BLaER1 (cell line): ENCODE measurements around the gene SLC22A23.

Experiments
- H3K27ac ChIP-seq: shearing (Covaris generic); formaldehyde crosslinking; 2 replicates; pipeline ENCODE4 v1.8.1; 2022
- H3K27me3 ChIP-seq: shearing (Covaris generic); formaldehyde crosslinking; 2 replicates; pipeline ENCODE4 v1.8.1; 2022
- H3K36me3 ChIP-seq: shearing (Covaris generic); formaldehyde crosslinking; 2 replicates; pipeline ENCODE4 v1.8.1; 2022
- H3K4me1 ChIP-seq: shearing (Covaris generic); formaldehyde crosslinking; 2 replicates; pipeline ENCODE4 v1.8.1; 2022
- H3K4me2 ChIP-seq: shearing (Covaris generic); formaldehyde crosslinking; 2 replicates; pipeline ENCODE4 v1.8.1; 2022
- H3K4me3 ChIP-seq: shearing (Covaris generic); formaldehyde crosslinking; 2 replicates; pipeline ENCODE4 v1.8.1; 2022
- H3K9ac ChIP-seq: shearing (Covaris generic); formaldehyde crosslinking; 2 replicates; pipeline ENCODE4 v1.8.1; 2022
- H3K9me3 ChIP-seq: shearing (Covaris generic); formaldehyde crosslinking; 2 replicates; pipeline ENCODE4 v1.8.1; 2022
- H4K20me1 ChIP-seq: shearing (Covaris generic); formaldehyde crosslinking; 2 replicates; pipeline ENCODE4 v1.8.1; 2022
- Cebpa-rat ChIP-seq: shearing (Covaris generic); IDR thresholded peaks from 2 replicates; pipeline ENCODE4 v1.8.1; 2022

Gene SLC22A23

GRCh38 chr6:3315841-3316240 is 141.0 kb downstream of the SLC22A23 start:
- H3K4me2 ChIP-seq: no peak overlapping the region
- no peaks in the 10 kb centered on the region for H3K36me3 ChIP-seq
- no peak overlapping the region for H3K4me3 ChIP-seq
- H3K9me3 ChIP-seq: no peaks in the 10 kb centered on the region
- peaks cover 21% of the 10 kb centered on the region for H3K4me1 ChIP-seq
- H3K27me3 ChIP-seq: no peaks in the 10 kb centered on the region
- TF ChIP-seq Cebpa-rat: no peak
- no peak overlapping the region for H3K27ac ChIP-seq
- H3K9ac ChIP-seq: no peak overlapping the region
- H4K20me1 ChIP-seq: no peaks in the 10 kb centered on the region

- Histone ChIP-seq H3K4me2 (no peak overlapping the region), H3K36me3 (no peaks in the 10 kb centered on the region), H3K4me3 (no peak overlapping the region), H3K9me3 (no peaks in the 10 kb centered on the region), H3K4me1 (peaks cover 21% of the 10 kb centered on the region), H4K20me1 (no peaks in the 10 kb centered on the region), H3K9ac (no peak overlapping the region), H3K27ac (no peak overlapping the region), H3K27me3 (no peaks in the 10 kb centered on the region)
- no peak for TF ChIP-seq Cebpa-rat
Measured at GRCh38 chr6:3314621-3315467, 142.0 kb downstream of the SLC22A23 start.

GRCh38 chr6:3314176-3314575 is 142.7 kb downstream of the SLC22A23 start:
- TF ChIP-seq Cebpa-rat: no peak
- Histone ChIP-seq H3K4me1 (peaks cover 27% of the 10 kb centered on the region), H3K27me3 (no peaks in the 10 kb centered on the region), H3K36me3 (no peaks in the 10 kb centered on the region), H3K9me3 (no peaks in the 10 kb centered on the region), H4K20me1 (no peaks in the 10 kb centered on the region), H3K9ac (no peak overlapping the region), H3K4me2 (no peak overlapping the region), H3K27ac (no peak overlapping the region), H3K4me3 (no peak overlapping the region)

- no peaks in the 10 kb centered on the region for H3K9me3 ChIP-seq
- TF ChIP-seq Cebpa-rat: no peak
- H4K20me1 ChIP-seq: no peaks in the 10 kb centered on the region
- no peaks in the 10 kb centered on the region for H3K27me3 ChIP-seq
- peaks cover 17% of the 10 kb centered on the region for H3K4me1 ChIP-seq
- H3K36me3 ChIP-seq: no peaks in the 10 kb centered on the region
- H3K4me3 ChIP-seq: no peak overlapping the region
- H3K9ac ChIP-seq: no peak overlapping the region
- H3K27ac ChIP-seq: no peak overlapping the region
- H3K4me2 ChIP-seq: 0 out of 2 replicates have a peak overlapping the region, but pooled peaks have one; percentile 2
Measured at GRCh38 chr6:3312604-3313231, 144.1 kb downstream of the SLC22A23 start.

GRCh38 chr6:3311826-3312225 is 145.0 kb downstream of the SLC22A23 start:
- no peak overlapping the region for H3K4me2 ChIP-seq
- no peak for TF ChIP-seq Cebpa-rat
- H3K27ac ChIP-seq: no peak overlapping the region
- H3K36me3 ChIP-seq: no peaks in the 10 kb centered on the region
- H3K4me3 ChIP-seq: no peak overlapping the region
- no peaks in the 10 kb centered on the region for H4K20me1 ChIP-seq
- no peaks in the 10 kb centered on the region for H3K27me3 ChIP-seq
- peaks cover 16% of the 10 kb centered on the region for H3K4me1 ChIP-seq
- H3K9me3 ChIP-seq: no peaks in the 10 kb centered on the region
- no peak overlapping the region for H3K9ac ChIP-seq

- no peak overlapping the region for H3K27ac ChIP-seq
- 0 out of 2 replicates have a peak, but pooled peaks cover 4% of the 10 kb centered on the region for H3K9me3 ChIP-seq
- H3K36me3 ChIP-seq: no peaks in the 10 kb centered on the region
- H3K4me3 ChIP-seq: no peak overlapping the region
- no peaks in the 10 kb centered on the region for H3K27me3 ChIP-seq
- peaks cover 16% of the 10 kb centered on the region for H3K4me1 ChIP-seq
- no peak overlapping the region for H3K4me2 ChIP-seq
- H3K9ac ChIP-seq: no peak overlapping the region
- TF ChIP-seq Cebpa-rat: no peak
- no peaks in the 10 kb centered on the region for H4K20me1 ChIP-seq
Measured at GRCh38 chr6:3310703-3311102, 146.1 kb downstream of the SLC22A23 start.

- Histone ChIP-seq H3K27me3 (no peaks in the 10 kb centered on the region), H3K4me3 (no peak overlapping the region), H3K36me3 (no peaks in the 10 kb centered on the region), H3K9me3 (0 out of 2 replicates have a peak, but pooled peaks cover 4% of the 10 kb centered on the region), H3K4me1 (peaks cover 16% of the 10 kb centered on the region), H3K27ac (no peak overlapping the region), H4K20me1 (no peaks in the 10 kb centered on the region), H3K4me2 (no peak overlapping the region), H3K9ac (no peak overlapping the region)
- no peak for TF ChIP-seq Cebpa-rat
Measured at GRCh38 chr6:3310051-3310448, 146.8 kb downstream of the SLC22A23 start.

- H3K4me3 ChIP-seq: no peak overlapping the region
- no peak overlapping the region for H3K27ac ChIP-seq
- H3K9ac ChIP-seq: no peak overlapping the region
- 0 out of 2 replicates have a peak, but pooled peaks cover 4% of the 10 kb centered on the region for H3K9me3 ChIP-seq
- TF ChIP-seq Cebpa-rat: no peak
- peak overlapping the region; percentile 27; the same call in 1 of the 2 replicates for H3K4me2 ChIP-seq
- peaks cover 16% of the 10 kb centered on the region for H3K4me1 ChIP-seq
- H3K36me3 ChIP-seq: no peaks in the 10 kb centered on the region
- H3K27me3 ChIP-seq: no peaks in the 10 kb centered on the region
- H4K20me1 ChIP-seq: no peaks in the 10 kb centered on the region
Measured at GRCh38 chr6:3309391-3310050, 147.3 kb downstream of the SLC22A23 start.

GRCh38 chr6:3308106-3308505 is 148.7 kb downstream of the SLC22A23 start:
- Histone ChIP-seq H4K20me1 (no peaks in the 10 kb centered on the region), H3K9me3 (0 out of 2 replicates have a peak, but pooled peaks cover 4% of the 10 kb centered on the region), H3K27ac (no peak overlapping the region), H3K9ac (no peak overlapping the region), H3K4me2 (no peak overlapping the region), H3K36me3 (no peaks in the 10 kb centered on the region), H3K4me1 (peaks cover 16% of the 10 kb centered on the region), H3K4me3 (no peak overlapping the region), H3K27me3 (no peaks in the 10 kb centered on the region)
- no peak for TF ChIP-seq Cebpa-rat
